Right lobe of liver (tissue), 4 donors: ENCODE measurements around the gene APOL6.

Experiments used
- CTCF ChIP-seq, 4 donors: fragments of 200-600 bp in 3 of 4; fragments of 450-650 bp in 1 of 4; IDR thresholded peaks; one replicate each; pipeline versions ENCODE4 v1.5.1 to v1.8.0; 2016 to 2022; ENCODE audit warnings: antibody characterized with exemption in 4 of 4, mild to moderate bottlenecking in 2 of 4
- POLR2A ChIP-seq: fragments of 450-650 bp; IDR thresholded peaks from one replicate; pipeline ENCODE4 v1.6.1; 2017; ENCODE audit warnings: antibody characterized with exemption, mild to moderate bottlenecking
- donor health status: DM: no; HTN: no; CAD: no.
- donor health status: DM: no; HTN: no; CAD: no.
- donor health status: DM: no; HTN: yes; CAD: no.

- no peak for TF ChIP-seq POLR2A
- no peak for TF ChIP-seq CTCF (IDR thresholded peaks at IDR 0.05)
These were observed 33.3 kb downstream of the APOL6 start for GRCh38 chr22:35681454-35682052.
